DND-41 (cell line): ENCODE data around the gene RASGEF1C.

ENCODE experiments used
- ATAC-seq: fragments of 200-7000 bp; cut with Tn5 transposase; 3 replicates; pipeline ENCODE4 v1.9.1; 2021; ENCODE audit warnings: low read depth; ENCODE audit not compliant: insufficient read depth
- DNase-seq: peaks from one replicate; pipeline ENCODE4 v3.0.0-alpha.2; 2020
- H2AFZ ChIP-seq: 2 replicates; pipeline ENCODE4 v1.6.0; 2012; ENCODE audit warnings: low read depth, low read length
- H3K27ac ChIP-seq: 2 replicates; pipeline ENCODE4 v1.5.1; 2012; ENCODE audit warnings: low read length, inconsistent platforms
- H3K27me3 ChIP-seq: fragments of 200-600 bp; sonication (generic); 2 replicates; pipeline ENCODE4 v1.6.0; 2012; ENCODE audit warnings: low read length, mild to moderate bottlenecking, inconsistent platforms; ENCODE audit not compliant: insufficient read depth, poor library complexity
- H3K36me3 ChIP-seq: 2 replicates; pipeline ENCODE4 v1.5.1; 2012; ENCODE audit warnings: low read length, inconsistent platforms; ENCODE audit not compliant: insufficient read depth
- H3K4me1 ChIP-seq: 2 replicates; pipeline ENCODE4 v1.5.1; 2012; ENCODE audit warnings: mild to moderate bottlenecking, low read length; ENCODE audit not compliant: insufficient read depth
- H3K4me2 ChIP-seq: 2 replicates; pipeline ENCODE4 v1.6.0; 2012; ENCODE audit warnings: mild to moderate bottlenecking, moderate library complexity, low read length, inconsistent platforms; ENCODE audit not compliant: insufficient read depth
- H3K4me3 ChIP-seq, 2 experiments: fragments of 200-600 bp in 1 of 2; shearing (Covaris generic) in 1 of 2; 2 replicates each; pipeline ENCODE4 v1.5.1; 2012 to 2016; ENCODE audit warnings: inconsistent platforms in 2 of 2, low read length in 2 of 2, mild to moderate bottlenecking in 2 of 2, low read depth in 1 of 2, moderate library complexity in 1 of 2
- H3K79me2 ChIP-seq: 2 replicates; pipeline ENCODE4 v1.6.0; 2012; ENCODE audit warnings: low read length, inconsistent platforms; ENCODE audit not compliant: insufficient read depth
- H3K9ac ChIP-seq: 2 replicates; pipeline ENCODE4 v1.6.0; 2012; ENCODE audit warnings: low read depth, mild to moderate bottlenecking, inconsistent platforms, low read length, moderate library complexity
- H3K9me3 ChIP-seq: 2 replicates; pipeline ENCODE4 v1.5.1; 2012; ENCODE audit warnings: low read length, moderate library complexity, mild to moderate bottlenecking, inconsistent platforms; ENCODE audit not compliant: insufficient read depth, severe bottlenecking
- H4K20me1 ChIP-seq: 2 replicates; pipeline ENCODE4 v1.6.0; 2012; ENCODE audit warnings: low read length; ENCODE audit not compliant: insufficient read depth
- EZH2 ChIP-seq: IDR thresholded peaks from 3 replicates; pipeline ENCODE4 v1.6.1; 2012; ENCODE audit warnings: borderline replicate concordance, low read depth, mild to moderate bottlenecking, moderate library complexity, low read length, inconsistent platforms; ENCODE audit not compliant: severe bottlenecking
- TF ChIP-seq, protein P1 (sequence below): IDR thresholded peaks from 2 replicates; pipeline ENCODE4 v1.5.1; 2012; ENCODE audit warnings: borderline replicate concordance, low read length, moderate library complexity, mild to moderate bottlenecking; ENCODE audit not compliant: poor library complexity, severe bottlenecking; ENCODE audit errors: extremely low read depth

RASGEF1C gene

DNA sequence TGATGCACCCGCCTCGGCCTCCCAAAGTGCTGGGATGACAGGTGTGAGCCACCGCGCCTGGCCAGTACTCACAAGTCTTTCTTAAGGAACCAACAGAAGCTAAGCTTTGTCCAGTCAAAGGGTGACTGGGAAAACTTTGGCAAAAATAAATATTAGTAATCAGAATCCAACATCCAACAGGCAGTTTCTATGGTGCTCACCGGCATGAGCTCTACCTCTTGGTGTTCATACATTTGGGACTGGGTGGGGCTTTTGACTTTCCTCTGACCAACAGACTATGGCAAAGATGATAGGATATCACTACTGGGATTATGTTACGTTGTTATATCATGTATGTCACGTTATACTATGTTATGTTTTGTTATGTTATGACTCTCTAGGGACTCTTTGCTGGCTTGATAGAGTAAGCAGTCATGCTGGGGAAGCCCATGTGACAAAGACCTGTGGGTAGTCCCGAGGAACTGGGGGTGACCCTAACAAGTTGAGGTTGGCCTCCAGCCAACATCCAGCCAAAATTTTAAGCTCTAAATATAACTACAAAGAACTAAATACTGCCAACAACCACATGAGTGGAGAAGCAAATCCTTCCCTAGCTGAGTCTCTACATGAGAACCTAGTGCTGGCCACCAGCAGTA, 6.0 kb downstream of the RASGEF1C start:
- Histone ChIP-seq H3K79me2 (no peaks in the 10 kb centered on the region), H3K4me1 (no peaks in the 10 kb centered on the region), H2AFZ (no peak overlapping the region), H3K36me3 (no peaks in the 10 kb centered on the region), H3K9me3 (no peaks in the 10 kb centered on the region), H3K27me3 (no peaks in the 10 kb centered on the region), H3K27ac (no peak overlapping the region), H3K4me3 (no peak overlapping the region), H3K9ac (no peak overlapping the region), H3K4me2 (no peak overlapping the region), H4K20me1 (no peaks in the 10 kb centered on the region)
- ATAC-seq (no peak), DNase-seq (no peak)
- TF ChIP-seq EZH2 = no peak
- TF ChIP-seq, protein P1, sequence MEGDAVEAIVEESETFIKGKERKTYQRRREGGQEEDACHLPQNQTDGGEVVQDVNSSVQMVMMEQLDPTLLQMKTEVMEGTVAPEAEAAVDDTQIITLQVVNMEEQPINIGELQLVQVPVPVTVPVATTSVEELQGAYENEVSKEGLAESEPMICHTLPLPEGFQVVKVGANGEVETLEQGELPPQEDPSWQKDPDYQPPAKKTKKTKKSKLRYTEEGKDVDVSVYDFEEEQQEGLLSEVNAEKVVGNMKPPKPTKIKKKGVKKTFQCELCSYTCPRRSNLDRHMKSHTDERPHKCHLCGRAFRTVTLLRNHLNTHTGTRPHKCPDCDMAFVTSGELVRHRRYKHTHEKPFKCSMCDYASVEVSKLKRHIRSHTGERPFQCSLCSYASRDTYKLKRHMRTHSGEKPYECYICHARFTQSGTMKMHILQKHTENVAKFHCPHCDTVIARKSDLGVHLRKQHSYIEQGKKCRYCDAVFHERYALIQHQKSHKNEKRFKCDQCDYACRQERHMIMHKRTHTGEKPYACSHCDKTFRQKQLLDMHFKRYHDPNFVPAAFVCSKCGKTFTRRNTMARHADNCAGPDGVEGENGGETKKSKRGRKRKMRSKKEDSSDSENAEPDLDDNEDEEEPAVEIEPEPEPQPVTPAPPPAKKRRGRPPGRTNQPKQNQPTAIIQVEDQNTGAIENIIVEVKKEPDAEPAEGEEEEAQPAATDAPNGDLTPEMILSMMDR = no peak

DNA sequence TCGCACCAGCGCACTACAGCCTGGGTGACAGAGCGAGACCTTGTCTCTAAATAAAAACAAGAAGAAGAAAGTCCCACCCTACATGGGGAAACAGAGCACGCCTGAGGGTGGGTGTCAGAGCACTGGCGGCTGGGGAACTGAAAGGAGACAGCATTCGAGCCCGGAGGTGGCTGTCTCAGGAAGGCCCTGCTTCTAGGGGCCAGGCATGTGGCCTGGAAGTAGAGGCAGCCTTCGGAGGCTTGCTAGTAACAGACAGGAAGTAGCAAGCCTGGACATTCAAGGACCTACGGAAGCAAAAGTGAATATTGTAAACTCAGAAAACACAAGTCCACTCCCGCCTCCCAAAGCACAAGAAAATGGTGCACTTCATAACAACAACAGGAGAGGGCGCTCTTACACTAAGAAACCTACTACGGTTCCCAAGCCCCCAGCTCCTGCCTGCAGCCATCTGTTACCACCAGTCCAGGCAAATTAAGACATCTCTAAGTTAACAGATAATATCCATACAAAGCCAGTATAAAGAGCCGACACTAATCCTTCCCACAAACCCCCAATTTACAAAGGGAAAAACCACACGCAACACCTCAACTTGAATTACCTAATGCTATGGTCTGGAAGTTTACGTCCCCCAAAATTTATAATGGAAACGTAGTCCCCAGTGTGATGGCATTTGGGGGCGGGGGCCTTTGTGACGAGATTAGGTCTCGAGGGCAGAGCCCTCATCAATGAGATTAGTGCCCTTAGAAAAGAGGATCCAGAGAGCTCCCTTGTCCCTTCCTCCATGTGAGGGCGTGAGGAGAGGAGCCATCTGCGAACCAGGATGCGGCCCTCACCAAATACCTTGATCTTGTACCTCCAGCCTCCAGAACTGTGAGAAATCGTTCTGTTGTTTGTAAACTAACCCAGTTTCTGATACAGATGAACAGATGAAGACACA, 7.7 kb downstream of the RASGEF1C start:
- Histone ChIP-seq H2AFZ (no peak overlapping the region), H3K9me3 (no peaks in the 10 kb centered on the region), H3K4me2 (no peak overlapping the region), H3K4me1 (no peaks in the 10 kb centered on the region), H3K4me3 (no peak overlapping the region), H3K79me2 (no peaks in the 10 kb centered on the region), H4K20me1 (no peaks in the 10 kb centered on the region), H3K9ac (no peak overlapping the region), H3K36me3 (no peaks in the 10 kb centered on the region), H3K27ac (no peak overlapping the region), H3K27me3 (no peaks in the 10 kb centered on the region)
- TF ChIP-seq, protein P1 = peak; percentile 78
- no peak for TF ChIP-seq EZH2
- DNase-seq (peak; percentile 46), ATAC-seq (peak; percentile 33; the same call in 1 of the 3 replicates)

DNA sequence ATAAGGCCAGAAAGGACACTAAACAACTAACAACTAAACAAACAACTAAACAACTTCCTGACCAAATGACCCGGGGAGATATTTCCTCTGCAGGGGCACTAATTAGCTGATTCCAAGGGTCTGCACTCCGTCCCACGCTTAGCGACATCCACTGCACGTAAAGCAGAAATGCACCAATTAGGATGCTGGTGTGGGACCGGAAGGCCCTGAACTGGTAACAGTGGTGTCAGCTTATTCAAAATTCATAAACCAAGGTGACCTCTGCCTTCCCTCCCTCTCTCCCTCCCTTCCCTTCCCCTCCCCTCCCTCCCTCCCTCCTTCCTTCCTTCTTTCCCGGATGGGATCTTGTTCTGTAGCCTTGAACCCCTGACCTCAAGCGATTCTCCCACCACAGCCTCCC, 9.6 kb downstream of the RASGEF1C start:
- Histone ChIP-seq H3K27me3 (no peaks in the 10 kb centered on the region), H3K9me3 (no peaks in the 10 kb centered on the region), H3K4me1 (no peaks in the 10 kb centered on the region), H3K27ac (no peak overlapping the region), H3K9ac (no peak overlapping the region), H3K36me3 (no peaks in the 10 kb centered on the region), H3K4me2 (no peak overlapping the region), H4K20me1 (no peaks in the 10 kb centered on the region), H3K4me3 (no peak overlapping the region), H3K79me2 (no peaks in the 10 kb centered on the region), H2AFZ (no peak overlapping the region)
- no peak for DNase-seq
- ATAC-seq = no peak
- TF ChIP-seq, protein P1 = no peak
- TF ChIP-seq EZH2 = no peak
